Stimulated activated CD8-positive, alpha-beta memory T cell treated with anti-CD3 and anti-CD28 coated beads, Interleukin-4, amount 100 ng/mL, for 24 hours (primary cell): ENCODE data around the gene SBF2.
"Not testable (repeated sequence)": the region's sequence is repeated elsewhere in the genome, so short reads cannot be mapped to it uniquely, and the experiment has no call there.

ENCODE experiments used
- DNase-seq: peaks from one replicate; pipeline ENCODE4 v3.0.0-alpha.2; 2020; ENCODE audit warnings: low read depth

The SBF2 gene

GRCh38 chr11:10192036-10192435, 102.0 kb downstream of the SBF2 start:
- DNase-seq: no peak

- no peak for DNase-seq
Observed at GRCh38 chr11:10181811-10182210, 112.2 kb downstream of the SBF2 start.

GRCh38 chr11:10164621-10165020, 129.4 kb downstream of the SBF2 start:
- DNase-seq: no peak

- DNase-seq: no peak
Observed at GRCh38 chr11:10162222-10162621, 131.8 kb downstream of the SBF2 start.

GRCh38 chr11:10160350-10160749, 133.7 kb downstream of the SBF2 start:
- DNase-seq: no peak

GRCh38 chr11:10158461-10158860, 135.6 kb downstream of the SBF2 start:
- no peak for DNase-seq

GRCh38 chr11:10155793-10156490, 138.1 kb downstream of the SBF2 start:
- DNase-seq: no peak

GRCh38 chr11:10150800-10151199, 143.2 kb downstream of the SBF2 start:
- DNase-seq: no peak

- DNase-seq: no peak
Observed at GRCh38 chr11:10149553-10149952, 144.5 kb downstream of the SBF2 start.

GRCh38 chr11:10147195-10147594, 146.8 kb downstream of the SBF2 start:
- DNase-seq: no peak

GRCh38 chr11:10144954-10145353, 149.1 kb downstream of the SBF2 start:
- DNase-seq: no peak

GRCh38 chr11:10139656-10140055, 154.4 kb downstream of the SBF2 start:
- no peak for DNase-seq

- DNase-seq: no peak
Observed at GRCh38 chr11:10139143-10139542, 154.9 kb downstream of the SBF2 start.

GRCh38 chr11:10134975-10135481, 159.0 kb downstream of the SBF2 start:
- no peak for DNase-seq

- not testable (repeated sequence) for DNase-seq
Observed at GRCh38 chr11:10134226-10134625, 159.8 kb downstream of the SBF2 start.

GRCh38 chr11:10133251-10133650, 160.8 kb downstream of the SBF2 start:
- not testable (repeated sequence) for DNase-seq

GRCh38 chr11:10130875-10131274, 163.1 kb downstream of the SBF2 start:
- DNase-seq: no peak

GRCh38 chr11:10129184-10129583, 164.8 kb downstream of the SBF2 start:
- not testable (repeated sequence) for DNase-seq

- no peak for DNase-seq
Observed at GRCh38 chr11:10125522-10126133, 168.4 kb downstream of the SBF2 start.

GRCh38 chr11:10122326-10123197, 171.5 kb downstream of the SBF2 start:
- no peak for DNase-seq

- DNase-seq: no peak
Observed at GRCh38 chr11:10118865-10119264, 175.2 kb downstream of the SBF2 start.

GRCh38 chr11:10117709-10118351, 176.2 kb downstream of the SBF2 start:
- no peak for DNase-seq
